PC-3 (cell line): ENCODE results near the gene PHF21B. TPM values are rescaled to one million over a fixed set of nuclear protein-coding genes. Genes with fewer than 3 reads are reported as not detected.

Source experiments
- ATAC-seq: fragments of 200-7000 bp; cut with Tn5 transposase; 2 replicates; pipeline ENCODE4 v1.9.1; 2020; ENCODE audit warnings: mild to moderate bottlenecking, moderate library complexity
- BruUV-seq: library from RNA; stranded (reverse); fragments of 400-500 nt; replicated peaks from 2 replicates; lab custom pipeline; 2021; lab: Mats Ljungman, UMichigan
- CTCF ChIA-PET: fragments of 300-600 bp; sonication (Branson Sonifier 250); formaldehyde crosslinking; loops from one replicate; lab custom pipeline; 2022; ENCODE audit warnings: antibody characterized with exemption; lab: Charles Lee
- POLR2A ChIA-PET: fragments of 300-600 bp; sonication (Branson Sonifier 250); formaldehyde crosslinking; loops from one replicate; lab custom pipeline; 2022; ENCODE audit warnings: antibody characterized with exemption; ENCODE audit not compliant: unreplicated experiment; lab: Charles Lee
- DNase-seq: peaks from one replicate; pipeline ENCODE4 v3.0.0-alpha.2; 2015
- H2AFZ ChIP-seq: fragments of 300-600 bp; sonication (generic); 2 replicates; pipeline ENCODE4 v1.6.0; 2016; ENCODE audit warnings: antibody characterized with exemption, low read length
- H3F3A ChIP-seq: fragments of 300-600 bp; sonication (generic); one replicate; pipeline ENCODE4 v1.6.0; 2017; ENCODE audit warnings: antibody characterized with exemption, low read length, control low read depth, mild to moderate bottlenecking; ENCODE audit not compliant: unreplicated experiment
- H3K27ac ChIP-seq: fragments of 300-600 bp; sonication (generic); 2 replicates; pipeline ENCODE4 v1.5.1; 2016; ENCODE audit warnings: mild to moderate bottlenecking, low read length
- H3K27me3 ChIP-seq: fragments of 300-600 bp; sonication (generic); 2 replicates; pipeline ENCODE4 v1.6.1; 2016; ENCODE audit warnings: low read length, mixed read lengths
- H3K36me3 ChIP-seq: fragments of 300-600 bp; sonication (generic); 2 replicates; pipeline ENCODE4 v1.6.1; 2016; ENCODE audit warnings: low read depth, mixed run types, low read length, mixed read lengths
- H3K4me1 ChIP-seq: fragments of 300-600 bp; sonication (generic); 2 replicates; pipeline ENCODE4 v1.5.1; 2016; ENCODE audit warnings: low read length; ENCODE audit not compliant: insufficient read depth
- H3K4me2 ChIP-seq: fragments of 300-600 bp; sonication (generic); 2 replicates; pipeline ENCODE4 v1.6.0; 2016; ENCODE audit warnings: low read length
- H3K4me3 ChIP-seq: fragments of 300-600 bp; sonication (generic); 2 replicates; pipeline ENCODE4 v1.5.1; 2016; ENCODE audit warnings: mild to moderate bottlenecking, low read length, mixed read lengths
- H3K79me2 ChIP-seq: fragments of 300-600 bp; sonication (generic); 2 replicates; pipeline ENCODE4 v1.6.1; 2017; ENCODE audit warnings: low read length, mixed read lengths
- H3K9ac ChIP-seq: fragments of 300-600 bp; sonication (generic); 2 replicates; pipeline ENCODE4 v1.6.0; 2016; ENCODE audit warnings: mild to moderate bottlenecking, low read length
- H3K9me2 ChIP-seq: fragments of 300-600 bp; sonication (generic); replicated peaks from 2 replicates; pipeline ENCODE4 v1.6.1; 2016; ENCODE audit warnings: mixed run types, low read length, mixed read lengths
- H3K9me3 ChIP-seq: fragments of 300-600 bp; sonication (generic); 2 replicates; pipeline ENCODE4 v1.6.1; 2016; ENCODE audit warnings: low read length, mixed read lengths
- H4K20me1 ChIP-seq: fragments of 300-600 bp; sonication (generic); 2 replicates; pipeline ENCODE4 v1.6.1; 2016; ENCODE audit warnings: low read length, mixed read lengths
- CTCF ChIP-seq: fragments of 300-600 bp; sonication (generic); conservative IDR thresholded peaks from 2 replicates; pipeline ENCODE4 v1.5.1; 2017; ENCODE audit warnings: antibody characterized with exemption, low read depth, mild to moderate bottlenecking, low read length
- EZH2 ChIP-seq: fragments of 300-600 bp; sonication (generic); IDR thresholded peaks from one replicate; pipeline ENCODE4 v1.6.1; 2017; ENCODE audit warnings: antibody characterized with exemption, mild to moderate bottlenecking, low read length; ENCODE audit not compliant: unreplicated experiment
- EZH2phosphoT487 ChIP-seq: fragments of 300-600 bp; sonication (generic); IDR thresholded peaks from 2 replicates; pipeline ENCODE4 v1.6.1; 2018; ENCODE audit warnings: mild to moderate bottlenecking, antibody characterized with exemption, low read length, borderline replicate concordance
- intact Hi-C: fragments of 100-400 bp; cut with micrococcal nuclease; formaldehyde crosslinking; loops from 2 replicates; pipeline ENCODE4 v1.9.0; 2023
- total RNA-seq: library from RNA; depleted of rRNA; stranded (reverse); fragments of >200 nt; gene quantifications from 2 replicates; pipeline ENCODE4 v1.2.3, GENCODE V29; 2014

PHF21B gene
- total RNA-seq, 1 experiment from 2014 or later = not detected

GRCh38 chr22:44889255-44889878 lies 120.4 kb downstream of the PHF21B start:
- no TSS peak for BruUV-seq
- no peak overlapping the region for H2AFZ ChIP-seq
- ATAC-seq = no peak

DNA sequence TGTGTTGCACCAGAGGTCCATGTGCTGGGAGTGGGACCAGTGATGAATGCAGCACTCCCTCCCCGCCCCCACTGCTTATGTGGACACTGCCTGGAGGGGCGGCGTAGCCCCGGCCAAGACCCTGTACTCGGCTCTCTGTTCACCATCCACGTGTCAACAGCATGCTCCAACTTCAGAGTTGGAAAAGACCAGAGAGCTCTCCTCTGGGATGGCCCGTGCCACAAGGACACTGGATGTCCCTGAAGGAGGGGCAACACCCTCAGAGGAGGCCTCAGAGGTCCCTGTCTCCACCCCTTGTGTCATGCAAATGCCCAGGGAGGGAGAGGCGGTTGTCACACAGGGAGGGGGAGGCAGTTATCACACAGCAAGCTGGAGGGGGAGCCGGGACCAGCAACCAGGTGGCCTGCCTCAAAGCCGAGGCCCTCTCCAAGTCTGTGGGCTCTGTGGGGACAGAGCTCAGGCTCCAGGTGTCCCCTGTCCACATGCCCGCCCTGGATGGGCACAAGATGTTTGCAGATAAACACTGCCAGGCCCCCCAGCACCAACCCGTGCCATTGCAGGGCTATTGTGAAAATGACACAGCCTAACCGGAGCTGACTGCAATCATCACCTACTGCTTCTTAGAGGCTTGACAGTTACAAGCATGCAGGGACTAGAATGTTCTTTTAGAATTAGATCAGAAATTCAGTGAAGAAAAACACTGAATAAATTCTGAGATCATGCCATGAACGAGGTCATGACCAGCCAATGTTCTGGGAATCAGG lies 121.1 kb downstream of the PHF21B start:
- Histone ChIP-seq H3K9me2 (no peaks in the 10 kb centered on the region), H3K4me1 (peaks cover 6% of the 10 kb centered on the region; the same call in 1 of the 2 replicates), H3K9ac (no peak overlapping the region), H4K20me1 (no peaks in the 10 kb centered on the region), H3K9me3 (no peaks in the 10 kb centered on the region), H2AFZ (no peak overlapping the region), H3K27ac (no peak overlapping the region), H3K36me3 (no peaks in the 10 kb centered on the region), H3K27me3 (no peaks in the 10 kb centered on the region), H3K79me2 (no peaks in the 10 kb centered on the region), H3F3A (no peaks in the 10 kb centered on the region), H3K4me2 (no peak overlapping the region), H3K4me3 (no peak overlapping the region)
- BruUV-seq = no TSS peak
- TF ChIP-seq CTCF (no peak), EZH2phosphoT487 (no peak), EZH2 (no peak)
- CTCF ChIA-PET = no interaction called here
- DNase-seq = no peak
- intact Hi-C loops = no loop called here
- no peak for ATAC-seq
- POLR2A ChIA-PET = no interaction called here

More at GRCh38 chr22:44889255-44889878, 120.4 kb downstream of the PHF21B start:
- H3K9ac ChIP-seq = no peak overlapping the region
- TF ChIP-seq EZH2phosphoT487 (no peak), CTCF (no peak), EZH2 (no peak)
- no peaks in the 10 kb centered on the region for H3K36me3 ChIP-seq
- CTCF ChIA-PET = no interaction called here
- no peaks in the 10 kb centered on the region for H3K79me2 ChIP-seq
- peaks cover 6% of the 10 kb centered on the region; the same call in 1 of the 2 replicates for H3K4me1 ChIP-seq
- POLR2A ChIA-PET = no interaction called here
- no peak overlapping the region for H3K4me3 ChIP-seq
- H3K27ac ChIP-seq = no peak overlapping the region
- no peaks in the 10 kb centered on the region for H3K9me2 ChIP-seq
- H3K9me3 ChIP-seq = no peaks in the 10 kb centered on the region
- no peak for DNase-seq
- no peaks in the 10 kb centered on the region for H3F3A ChIP-seq
- H3K27me3 ChIP-seq = no peaks in the 10 kb centered on the region
- no peaks in the 10 kb centered on the region for H4K20me1 ChIP-seq
- no peak overlapping the region for H3K4me2 ChIP-seq
- intact Hi-C loops = no loop called here

- Histone ChIP-seq H2AFZ (no peak overlapping the region), H3K9ac (no peak overlapping the region), H3K4me2 (no peak overlapping the region), H3K27ac (no peak overlapping the region), H3K4me3 (no peak overlapping the region), H3K79me2 (no peaks in the 10 kb centered on the region), H3K27me3 (no peaks in the 10 kb centered on the region), H3K4me1 (peaks cover 6% of the 10 kb centered on the region; the same call in 1 of the 2 replicates), H3K9me3 (no peaks in the 10 kb centered on the region), H3K9me2 (no peaks in the 10 kb centered on the region), H3F3A (no peaks in the 10 kb centered on the region), H3K36me3 (no peaks in the 10 kb centered on the region), H4K20me1 (no peaks in the 10 kb centered on the region)
- TF ChIP-seq CTCF = no peak
- TF ChIP-seq EZH2 = no peak
- TF ChIP-seq EZH2phosphoT487 = no peak
- POLR2A ChIA-PET = no interaction called here
- intact Hi-C loops = no loop called here
- BruUV-seq = no TSS peak
- DNase-seq (no peak), ATAC-seq (no peak)
- CTCF ChIA-PET = no interaction called here
Observed at GRCh38 chr22:44887941-44888366, 121.9 kb downstream of the PHF21B start.
